Lung (tissue), 13 donors: ENCODE measurements around the gene ST3GAL6. TPM values are rescaled to one million over a fixed set of nuclear protein-coding genes. Genes with fewer than 3 reads are reported as not detected.
"Not testable (repeated sequence)": the region's sequence is repeated elsewhere in the genome, so short reads cannot be mapped to it uniquely, and the experiment has no call there.

Source experiments
- ATAC-seq: fragments of 200-7000 bp; cut with Tn5 transposase; one replicate; pipeline ENCODE4 v1.9.1; 2020; ENCODE audit warnings: moderate number of reproducible peaks; ENCODE audit not compliant: insufficient read depth, low FRiP score
- DNase-seq, 3 donors: peaks; one replicate each; pipeline ENCODE4 v3.0.0-alpha.2; 2013 to 2017
- H3K27ac ChIP-seq, 2 donors: one replicate each; pipeline ENCODE4 v1.5.1; 2013; ENCODE audit warnings: mild to moderate bottlenecking in 2 of 2, moderate library complexity in 2 of 2, control low read depth in 1 of 2, inconsistent platforms in 1 of 2, low read depth in 1 of 2, low read length in 1 of 2
- H3K27me3 ChIP-seq, 3 donors: one replicate each; pipeline ENCODE4 v1.5.1; 2013; ENCODE audit warnings: low read length in 2 of 3; ENCODE audit not compliant: control insufficient read depth in 3 of 3, insufficient read depth in 3 of 3
- H3K36me3 ChIP-seq, 4 donors: one replicate each; pipeline ENCODE4 v1.5.1; 2013; ENCODE audit warnings: low read length in 4 of 4, mild to moderate bottlenecking in 1 of 4, moderate library complexity in 1 of 4; ENCODE audit not compliant: control insufficient read depth in 4 of 4, insufficient read depth in 4 of 4
- H3K4me1 ChIP-seq, 5 donors: one replicate each; pipeline ENCODE4 v1.5.1; 2013; ENCODE audit warnings: low read length in 5 of 5, mild to moderate bottlenecking in 2 of 5, moderate library complexity in 1 of 5; ENCODE audit not compliant: control insufficient read depth in 5 of 5, insufficient read depth in 5 of 5
- H3K4me3 ChIP-seq: one replicate; pipeline ENCODE4 v1.5.1; 2013; ENCODE audit warnings: mild to moderate bottlenecking, control low read depth, moderate library complexity
- H3K9ac ChIP-seq, 2 donors: one replicate each; pipeline ENCODE4 v1.5.1; 2013; ENCODE audit warnings: low read length in 2 of 2, control low read depth in 1 of 2; ENCODE audit not compliant: insufficient read depth in 1 of 2
- H3K9me3 ChIP-seq, 4 donors: one replicate each; pipeline ENCODE4 v1.5.1; 2013; ENCODE audit warnings: low read length in 3 of 4, mild to moderate bottlenecking in 1 of 4, moderate library complexity in 1 of 4; ENCODE audit not compliant: control insufficient read depth in 4 of 4, insufficient read depth in 3 of 4
- CTCF ChIP-seq: IDR thresholded peaks from 2 replicates; pipeline ENCODE4 v1.5.1; 2012; ENCODE audit warnings: mild to moderate bottlenecking; ENCODE audit errors: control extremely low read depth, extremely low read depth
- WGBS, 2 donors: extraction: QIAGEN DNeasy Blood & Tissue Kit; methylation state at CpG; one replicate each; pipeline ENCODE4 v1.1.7; 2013; 5-methylcytosine and 5-hydroxymethylcytosine counted together
- polyA plus RNA-seq, 2 donors: library from polyadenylated mRNA; stranded (reverse); fragments of 200-250 nt; gene quantifications; one replicate each; pipeline ENCODE4 v1.2.1, GENCODE V29; 2013
- small RNA-seq: library from RNA; depleted of rRNA; stranded (forward); fragments of <200 nt; gene quantifications from one replicate; pipeline ENCODE3, GENCODE V24; 2014; ENCODE audit warnings: low replicate concordance
- total RNA-seq, 2 donors: library from RNA; depleted of rRNA in 1 of 2; stranded (reverse); fragments of >200 nt in 1 of 2; gene quantifications; one replicate each; pipeline ENCODE4 v1.2.1, GENCODE V29; 2014 to 2021
- donor health status: control.
- donor health status: control.
- donor health status: Bipolar disorder and iron deficiency.
- donor health status: healthy.
- donor health status: DM: yes; HTN: yes; CAD: no.

The ST3GAL6 gene
- total and polyA plus RNA-seq, 4 donors, result 13.6 to 22.9 (median 20.1) TPM

DNA sequence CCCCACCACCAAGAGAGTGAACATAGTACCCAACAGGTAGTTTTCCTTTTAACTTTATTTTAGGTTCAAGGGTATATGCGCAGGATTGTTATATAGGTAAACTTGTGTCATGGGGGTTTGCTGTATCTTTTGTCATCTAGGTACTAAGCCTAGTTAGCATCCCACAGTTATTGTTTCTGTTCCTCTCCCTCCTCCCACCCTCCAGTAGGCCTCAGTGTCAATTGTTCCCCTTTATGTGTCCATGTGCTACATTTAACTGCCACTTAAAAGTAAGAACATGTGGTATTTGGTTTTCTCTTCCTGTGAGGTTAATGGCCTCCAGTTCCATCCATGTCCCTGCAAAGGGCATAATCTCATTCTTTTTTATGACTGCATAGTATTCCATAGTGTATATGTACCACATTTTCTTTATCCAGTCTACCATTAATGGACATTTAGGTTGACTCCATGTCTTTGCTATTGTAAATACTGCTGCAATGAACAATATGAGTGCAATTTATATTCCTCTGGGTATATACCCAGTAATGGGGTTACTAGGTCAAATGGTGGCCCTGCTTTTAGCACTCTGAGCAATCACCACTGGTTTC, 66.2 kb downstream of the ST3GAL6 start:
- WGBS, 2 donors, result 95 to 100% methylated on average over 1 of the region's 1 CpG
- no peaks in the 10 kb centered on the region for H3K27me3 ChIP-seq
- H3K4me3 ChIP-seq, result no peak overlapping the region
- no peak overlapping the region for H3K9ac ChIP-seq
- ATAC-seq (no peak), DNase-seq (no peak)
- H3K27ac ChIP-seq, result no peak overlapping the region
- TF ChIP-seq CTCF, result no peak
- H3K4me1 ChIP-seq, result peaks cover 0 to 6% (median 5%) of the 10 kb centered on the region in 5 donors
- H3K9me3 ChIP-seq, result peaks cover 0 to 2% (median 0%) of the 10 kb centered on the region in 4 donors
- peaks cover 0 to 6% (median 1%) of the 10 kb centered on the region in 4 donors for H3K36me3 ChIP-seq

GRCh38 chr3:98831060-98831459, 67.9 kb downstream of the ST3GAL6 start:
- ATAC-seq, H3K27me3 ChIP-seq, DNase-seq, H3K36me3 ChIP-seq, H3K9me3 ChIP-seq, H3K4me3 ChIP-seq, H3K27ac ChIP-seq, H3K4me1 ChIP-seq, H3K9ac ChIP-seq: not testable (repeated sequence)
- 97 to 98% methylated on average over 5 of the region's 5 CpGs for WGBS, 2 donors

DNA sequence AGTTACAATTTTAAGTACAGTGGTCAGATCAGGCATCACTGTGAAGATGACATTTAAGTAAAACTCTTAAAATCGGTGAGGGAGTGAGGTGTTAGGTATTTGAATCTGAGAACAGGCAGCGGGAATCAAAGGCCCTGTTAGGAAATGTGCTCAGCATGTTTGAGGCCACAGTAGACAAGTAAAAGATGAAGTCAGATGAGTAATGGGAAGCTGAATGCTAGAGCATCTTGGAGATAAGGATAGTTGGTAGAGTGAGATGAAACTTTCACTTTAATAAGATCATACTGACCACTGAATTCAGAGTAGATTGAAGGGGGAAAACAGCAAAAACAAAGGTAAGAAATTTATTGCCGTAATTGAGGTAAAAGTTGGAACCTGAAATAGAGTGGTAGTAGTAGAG, 76.7 kb downstream of the ST3GAL6 start:
- 90 to 94% methylated on average over 3 of the region's 3 CpGs for WGBS, 2 donors
- Histone ChIP-seq H3K27ac (no peak overlapping the region), H3K4me1 (peaks cover 0 to 16% (median 0%) of the 10 kb centered on the region in 5 donors), H3K4me3 (no peak overlapping the region), H3K36me3 (peaks cover 0 to 5% (median under 1%) of the 10 kb centered on the region in 4 donors), H3K9ac (no peak overlapping the region), H3K9me3 (no peaks in the 10 kb centered on the region), H3K27me3 (no peaks in the 10 kb centered on the region)
- DNase-seq (no peak), ATAC-seq (no peak)
- no peak for TF ChIP-seq CTCF

GRCh38 chr3:98843266-98843959, 80.3 kb downstream of the ST3GAL6 start:
- 77 to 85% methylated on average over 7 of the region's 7 CpGs for WGBS, 2 donors
- no peak for TF ChIP-seq CTCF
- no peak overlapping the region for H3K27ac ChIP-seq
- H3K9me3 ChIP-seq, result no peaks in the 10 kb centered on the region
- H3K9ac ChIP-seq, result no peak overlapping the region
- H3K36me3 ChIP-seq, result peaks cover 0 to 17% (median 8%) of the 10 kb centered on the region in 4 donors
- ATAC-seq (no peak), DNase-seq (peak in 2 of 3 donors; percentile 39 to 53)
- H3K27me3 ChIP-seq, result no peaks in the 10 kb centered on the region
- no peak overlapping the region for H3K4me3 ChIP-seq
- H3K4me1 ChIP-seq, result peaks cover 0 to 16% (median 0%) of the 10 kb centered on the region in 5 donors

Small RNAs within 50 kb of the gene (small RNA-seq; reads per million reads assigned to genes)
- not detected for gene RNU6-26P

Other genes with a start within 250 kb of the ST3GAL6 start
- 100 to 1,000 TPM in 1 of 2 donors, 10 to 100 TPM in 1; 74.5 to 135 TPM for gene CLDND1, start 240.4 kb upstream of the ST3GAL6 start, total RNA-seq
- 10 to 100 TPM; 52.6 to 66.2 TPM for gene CLDND1, start 240.4 kb upstream of the ST3GAL6 start, polyA plus RNA-seq
- gene GPR15, start 231.4 kb upstream of the ST3GAL6 start, total RNA-seq, result 1 to 10 TPM in 1 of 2 donors, under 1 TPM in 1; 0.31 to 1.2 TPM
- gene GPR15, start 231.4 kb upstream of the ST3GAL6 start, polyA plus RNA-seq, result under 1 TPM; 0.12 to 0.39 TPM
- 10 to 100 TPM; 14.0 to 22.2 TPM for gene CPOX, start 169.7 kb upstream of the ST3GAL6 start, total RNA-seq
- gene CPOX, start 169.7 kb upstream of the ST3GAL6 start, polyA plus RNA-seq, result 10 to 100 TPM in 1 of 2 donors, 1 to 10 TPM in 1; 9.8 to 12.3 TPM
- gene DCBLD2, start 138.4 kb downstream of the ST3GAL6 start, total RNA-seq, result 10 to 100 TPM; 28.0 to 83.8 TPM
- 1 to 10 TPM; 7.1 to 9.0 TPM for gene DCBLD2, start 138.4 kb downstream of the ST3GAL6 start, polyA plus RNA-seq